GM23338 (cell line): ENCODE measurements around the gene TEDC1. TPM values are rescaled to one million over a fixed set of nuclear protein-coding genes. Genes with fewer than 3 reads are reported as not detected.

Experiments used
- ATAC-seq: fragments of 200-7000 bp; cut with Tn5 transposase; 3 replicates; pipeline ENCODE4 v1.9.1; 2020
- DNase-seq: peaks from one replicate; pipeline ENCODE4 v3.0.0-alpha.2; 2015; ENCODE audit warnings: low spot score
- H2AFZ ChIP-seq: fragments of 200-600 bp; sonication (generic); 2 replicates; pipeline ENCODE4 v1.8.0; 2016; ENCODE audit warnings: antibody characterized with exemption, mild to moderate bottlenecking, moderate library complexity
- H3F3A ChIP-seq: fragments of 200-600 bp; sonication (generic); replicated peaks from 2 replicates; pipeline ENCODE4 v1.8.0; 2017; ENCODE audit warnings: antibody characterized with exemption, mixed run types, low read depth
- H3K27ac ChIP-seq: fragments of 200-600 bp; sonication (generic); 2 replicates; pipeline ENCODE4 v1.6.1; 2016; ENCODE audit warnings: low read depth
- H3K27me3 ChIP-seq: fragments of 200-600 bp; sonication (generic); 2 replicates; pipeline ENCODE4 v1.8.0; 2016; ENCODE audit warnings: mild to moderate bottlenecking, mixed run types, moderate library complexity; ENCODE audit not compliant: insufficient read depth
- H3K36me3 ChIP-seq: fragments of 200-600 bp; sonication (generic); 2 replicates; pipeline ENCODE4 v1.8.0; 2016; ENCODE audit warnings: mild to moderate bottlenecking; ENCODE audit not compliant: insufficient read depth
- H3K4me1 ChIP-seq: fragments of 200-600 bp; sonication (generic); 2 replicates; pipeline ENCODE4 v1.8.0; 2016; ENCODE audit warnings: mild to moderate bottlenecking, moderate library complexity; ENCODE audit not compliant: insufficient read depth
- H3K4me2 ChIP-seq: fragments of 200-600 bp; sonication (generic); 2 replicates; pipeline ENCODE4 v1.7.1; 2017; ENCODE audit warnings: mixed run types
- H3K4me3 ChIP-seq: fragments of 200-600 bp; sonication (generic); 2 replicates; pipeline ENCODE4 v1.6.1; 2016; ENCODE audit warnings: mixed run types
- H3K79me2 ChIP-seq: fragments of 200-600 bp; sonication (generic); replicated peaks from 2 replicates; pipeline ENCODE4 v1.8.0; 2017; ENCODE audit warnings: mild to moderate bottlenecking; ENCODE audit not compliant: insufficient read depth
- H3K9me2 ChIP-seq: fragments of 200-600 bp; sonication (generic); 2 replicates; pipeline ENCODE4 v1.8.0; 2017; ENCODE audit not compliant: insufficient read depth
- H4K20me1 ChIP-seq: fragments of 200-600 bp; sonication (generic); replicated peaks from 2 replicates; pipeline ENCODE4 v1.8.0; 2017; ENCODE audit warnings: mild to moderate bottlenecking; ENCODE audit not compliant: insufficient read depth
- H3K27ac Mint-ChIP-seq: 2 replicates; pipeline ENCODE4 v1.8.0; 2020; ENCODE audit warnings: inconsistent platforms, mild to moderate bottlenecking, moderate library complexity, mixed read lengths
- H3K27me3 Mint-ChIP-seq: 3 replicates; pipeline ENCODE4 v1.8.0; 2022; ENCODE audit warnings: low read depth, mild to moderate bottlenecking, moderate library complexity, mixed read lengths, inconsistent platforms; ENCODE audit not compliant: insufficient read depth, poor library complexity
- H3K36me3 Mint-ChIP-seq: 3 replicates; pipeline ENCODE4 v1.8.0; 2021; ENCODE audit warnings: low read depth, mild to moderate bottlenecking, inconsistent platforms, moderate library complexity, mixed read lengths
- H3K4me1 Mint-ChIP-seq: 3 replicates; pipeline ENCODE4 v1.8.0; 2020; ENCODE audit warnings: mild to moderate bottlenecking, inconsistent platforms, mixed read lengths
- H3K4me3 Mint-ChIP-seq: 3 replicates; pipeline ENCODE4 v1.8.0; 2021; ENCODE audit warnings: moderate library complexity, mild to moderate bottlenecking, inconsistent platforms, mixed read lengths
- H3K9me3 Mint-ChIP-seq: 3 replicates; pipeline ENCODE4 v1.8.0; 2020; ENCODE audit warnings: moderate library complexity, mild to moderate bottlenecking, inconsistent platforms, mixed read lengths
- CREB1 ChIP-seq: fragments of 250-450 bp; sonication (Bioruptor Pico); IDR thresholded peaks from 2 replicates; pipeline ENCODE4 v1.5.0; 2020; ENCODE audit warnings: low read depth, mild to moderate bottlenecking, moderate library complexity
- CTCF ChIP-seq, 2 experiments: fragments of 200-600 bp in 1 of 2; sonication (generic) in 1 of 2; conservative IDR thresholded peaks; 2 replicates each; pipeline versions ENCODE4 v1.5.1 to v1.6.1; 2016 to 2017; ENCODE audit warnings: antibody characterized with exemption in 2 of 2, low read depth in 2 of 2, mild to moderate bottlenecking in 2 of 2, moderate library complexity in 1 of 2
- ETS1 ChIP-seq: IDR thresholded peaks from 2 replicates; pipeline ENCODE4 v1.6.1; 2016; ENCODE audit warnings: antibody characterized with exemption
- EZH2 ChIP-seq: fragments of 200-600 bp; sonication (generic); IDR thresholded peaks from one replicate; pipeline ENCODE4 v1.8.0; 2017; ENCODE audit warnings: antibody characterized with exemption, mild to moderate bottlenecking, low read depth; ENCODE audit not compliant: unreplicated experiment
- EZH2phosphoT487 ChIP-seq: fragments of 200-600 bp; sonication (generic); IDR thresholded peaks from one replicate; pipeline ENCODE4 v1.8.1; 2018; ENCODE audit warnings: antibody characterized with exemption; ENCODE audit not compliant: unreplicated experiment
- JUNB ChIP-seq: IDR thresholded peaks from one replicate; pipeline ENCODE4 v1.6.1; 2016; ENCODE audit warnings: antibody characterized with exemption; ENCODE audit not compliant: unreplicated experiment
- NANOG ChIP-seq: IDR thresholded peaks from 2 replicates; pipeline ENCODE4 v1.6.1; 2016; ENCODE audit warnings: antibody characterized with exemption, borderline replicate concordance
- POLR2AphosphoS5 ChIP-seq: IDR thresholded peaks from 2 replicates; pipeline ENCODE4 v1.6.1; 2016; ENCODE audit warnings: antibody characterized with exemption, low read depth
- REST ChIP-seq: IDR thresholded peaks from one replicate; pipeline ENCODE4 v1.6.1; 2018; ENCODE audit warnings: antibody characterized with exemption; ENCODE audit not compliant: unreplicated experiment
- STAT1 ChIP-seq: IDR thresholded peaks from one replicate; pipeline ENCODE4 v1.6.1; 2016; ENCODE audit warnings: antibody characterized with exemption; ENCODE audit not compliant: unreplicated experiment
- ZNF114 ChIP-seq: fragments of 250-450 bp; sonication (Bioruptor Pico); IDR thresholded peaks from 2 replicates; pipeline ENCODE4 v1.5.0; 2020; ENCODE audit warnings: mild to moderate bottlenecking, moderate library complexity
- ZNF331 ChIP-seq: fragments of 250-450 bp; sonication (Bioruptor Pico); IDR thresholded peaks from 2 replicates; pipeline ENCODE4 v1.5.0; 2020; ENCODE audit warnings: low read depth, mild to moderate bottlenecking, moderate library complexity
- polyA plus RNA-seq: library from polyadenylated mRNA; unstranded; fragments of >200 nt; fragmentation: Nextera tagmentation; extraction: Ambion mirVana; gene quantifications from 2 replicates; pipeline ENCODE4 v1.2.1, GENCODE V29; 2016
- total RNA-seq: library from RNA; depleted of rRNA; stranded (reverse); fragments of >200 nt; shearing (Covaris generic); gene quantifications from 2 replicates; pipeline ENCODE4 v1.2.3, GENCODE V29; 2014
- TF ChIP-seq, protein P1 (sequence below): fragments of 250-450 bp; sonication (Bioruptor Pico); IDR thresholded peaks from 2 replicates; pipeline ENCODE4 v1.5.0; 2020; ENCODE audit warnings: mild to moderate bottlenecking, moderate library complexity

Gene TEDC1
- total and polyA plus RNA-seq, 2 experiments from 2014 or later, result 5.9 to 16.3 TPM

DNA sequence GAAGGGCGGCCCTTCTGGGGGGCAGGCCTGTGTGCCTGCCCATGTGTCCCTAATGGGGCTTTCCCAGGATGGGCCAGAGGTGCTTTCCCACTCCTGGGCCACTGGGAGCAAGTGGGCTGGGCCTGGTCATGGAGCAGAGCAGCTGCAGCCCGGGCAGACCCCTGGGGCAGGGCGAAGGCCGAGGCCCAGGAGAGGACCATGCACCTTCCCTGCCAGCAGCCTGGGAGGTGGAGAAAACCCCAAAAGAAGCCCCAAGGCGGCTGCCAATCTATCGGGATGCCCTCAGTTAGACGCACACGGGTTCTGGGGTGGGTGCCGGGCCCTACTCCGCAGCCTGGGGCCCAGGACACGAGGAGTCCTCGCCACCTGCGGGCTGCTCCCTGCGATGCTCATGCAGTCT is 32.5 kb upstream of the TEDC1 start:
- TF ChIP-seq NANOG (no peak), REST (no peak), ZNF331 (CRISPR knock-in tag) (no peak), ZNF114 (no peak), EZH2phosphoT487 (no peak), CTCF (conservative IDR thresholded peaks at IDR 0.05; ENCODE audit: low read depth in 2 of 2) (no peak), STAT1 (no peak), POLR2AphosphoS5 (no peak), ETS1 (no peak), CREB1 (CRISPR knock-in tag) (no peak), JUNB (no peak), EZH2 (no peak)
- TF ChIP-seq, protein P1, sequence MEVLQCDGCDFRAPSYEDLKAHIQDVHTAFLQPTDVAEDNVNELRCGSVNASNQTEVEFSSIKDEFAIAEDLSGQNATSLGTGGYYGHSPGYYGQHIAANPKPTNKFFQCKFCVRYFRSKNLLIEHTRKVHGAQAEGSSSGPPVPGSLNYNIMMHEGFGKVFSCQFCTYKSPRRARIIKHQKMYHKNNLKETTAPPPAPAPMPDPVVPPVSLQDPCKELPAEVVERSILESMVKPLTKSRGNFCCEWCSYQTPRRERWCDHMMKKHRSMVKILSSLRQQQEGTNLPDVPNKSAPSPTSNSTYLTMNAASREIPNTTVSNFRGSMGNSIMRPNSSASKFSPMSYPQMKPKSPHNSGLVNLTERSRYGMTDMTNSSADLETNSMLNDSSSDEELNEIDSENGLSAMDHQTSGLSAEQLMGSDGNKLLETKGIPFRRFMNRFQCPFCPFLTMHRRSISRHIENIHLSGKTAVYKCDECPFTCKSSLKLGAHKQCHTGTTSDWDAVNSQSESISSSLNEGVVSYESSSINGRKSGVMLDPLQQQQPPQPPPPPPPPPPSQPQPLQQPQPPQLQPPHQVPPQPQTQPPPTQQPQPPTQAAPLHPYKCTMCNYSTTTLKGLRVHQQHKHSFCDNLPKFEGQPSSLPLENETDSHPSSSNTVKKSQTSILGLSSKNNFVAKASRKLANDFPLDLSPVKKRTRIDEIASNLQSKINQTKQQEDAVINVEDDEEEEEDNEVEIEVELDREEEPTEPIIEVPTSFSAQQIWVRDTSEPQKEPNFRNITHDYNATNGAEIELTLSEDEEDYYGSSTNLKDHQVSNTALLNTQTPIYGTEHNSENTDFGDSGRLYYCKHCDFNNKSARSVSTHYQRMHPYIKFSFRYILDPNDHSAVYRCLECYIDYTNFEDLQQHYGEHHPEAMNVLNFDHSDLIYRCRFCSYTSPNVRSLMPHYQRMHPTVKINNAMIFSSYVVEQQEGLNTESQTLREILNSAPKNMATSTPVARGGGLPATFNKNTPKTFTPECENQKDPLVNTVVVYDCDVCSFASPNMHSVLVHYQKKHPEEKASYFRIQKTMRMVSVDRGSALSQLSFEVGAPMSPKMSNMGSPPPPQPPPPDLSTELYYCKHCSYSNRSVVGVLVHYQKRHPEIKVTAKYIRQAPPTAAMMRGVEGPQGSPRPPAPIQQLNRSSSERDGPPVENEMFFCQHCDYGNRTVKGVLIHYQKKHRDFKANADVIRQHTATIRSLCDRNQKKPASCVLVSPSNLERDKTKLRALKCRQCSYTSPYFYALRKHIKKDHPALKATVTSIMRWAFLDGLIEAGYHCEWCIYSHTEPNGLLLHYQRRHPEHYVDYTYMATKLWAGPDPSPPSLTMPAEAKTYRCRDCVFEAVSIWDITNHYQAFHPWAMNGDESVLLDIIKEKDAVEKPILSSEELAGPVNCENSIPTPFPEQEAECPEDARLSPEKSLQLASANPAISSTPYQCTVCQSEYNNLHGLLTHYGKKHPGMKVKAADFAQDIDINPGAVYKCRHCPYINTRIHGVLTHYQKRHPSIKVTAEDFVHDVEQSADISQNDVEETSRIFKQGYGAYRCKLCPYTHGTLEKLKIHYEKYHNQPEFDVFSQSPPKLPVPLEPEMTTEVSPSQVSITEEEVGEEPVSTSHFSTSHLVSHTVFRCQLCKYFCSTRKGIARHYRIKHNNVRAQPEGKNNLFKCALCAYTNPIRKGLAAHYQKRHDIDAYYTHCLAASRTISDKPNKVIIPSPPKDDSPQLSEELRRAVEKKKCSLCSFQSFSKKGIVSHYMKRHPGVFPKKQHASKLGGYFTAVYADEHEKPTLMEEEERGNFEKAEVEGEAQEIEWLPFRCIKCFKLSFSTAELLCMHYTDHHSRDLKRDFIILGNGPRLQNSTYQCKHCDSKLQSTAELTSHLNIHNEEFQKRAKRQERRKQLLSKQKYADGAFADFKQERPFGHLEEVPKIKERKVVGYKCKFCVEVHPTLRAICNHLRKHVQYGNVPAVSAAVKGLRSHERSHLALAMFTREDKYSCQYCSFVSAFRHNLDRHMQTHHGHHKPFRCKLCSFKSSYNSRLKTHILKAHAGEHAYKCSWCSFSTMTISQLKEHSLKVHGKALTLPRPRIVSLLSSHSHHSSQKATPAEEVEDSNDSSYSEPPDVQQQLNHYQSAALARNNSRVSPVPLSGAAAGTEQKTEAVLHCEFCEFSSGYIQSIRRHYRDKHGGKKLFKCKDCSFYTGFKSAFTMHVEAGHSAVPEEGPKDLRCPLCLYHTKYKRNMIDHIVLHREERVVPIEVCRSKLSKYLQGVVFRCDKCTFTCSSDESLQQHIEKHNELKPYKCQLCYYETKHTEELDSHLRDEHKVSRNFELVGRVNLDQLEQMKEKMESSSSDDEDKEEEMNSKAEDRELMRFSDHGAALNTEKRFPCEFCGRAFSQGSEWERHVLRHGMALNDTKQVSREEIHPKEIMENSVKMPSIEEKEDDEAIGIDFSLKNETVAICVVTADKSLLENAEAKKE (CRISPR knock-in tag), result no peak
- H3K9me2 ChIP-seq, result no peaks in the 10 kb centered on the region
- H3K4me3 Mint-ChIP-seq, result no peak overlapping the region
- H3F3A ChIP-seq, result 0 out of 2 replicates have a peak, but pooled peaks cover 7% of the 10 kb centered on the region
- H3K27ac Mint-ChIP-seq, result no peak overlapping the region
- H3K36me3 Mint-ChIP-seq, result peaks cover 42% of the 10 kb centered on the region
- no peaks in the 10 kb centered on the region for H3K4me1 Mint-ChIP-seq
- H3K27ac ChIP-seq, result no peak overlapping the region; the same call in 1 of the 2 replicates
- H3K9me3 Mint-ChIP-seq, result no peaks in the 10 kb centered on the region; the same call in 2 of the 3 replicates
- ATAC-seq (no peak; the same call in 2 of the 3 replicates), DNase-seq (no peak)
- no peaks in the 10 kb centered on the region for H3K4me1 ChIP-seq
- H3K27me3 ChIP-seq, result no peaks in the 10 kb centered on the region
- H3K4me3 ChIP-seq, result no peak overlapping the region
- 0 out of 2 replicates have a peak, but pooled peaks cover 3% of the 10 kb centered on the region for H3K36me3 ChIP-seq
- H2AFZ ChIP-seq, result no peak overlapping the region
- peaks cover 8% of the 10 kb centered on the region; the same call in 1 of the 2 replicates for H4K20me1 ChIP-seq
- peaks cover 13% of the 10 kb centered on the region for H3K27me3 Mint-ChIP-seq
- no peak overlapping the region for H3K4me2 ChIP-seq
- no peaks in the 10 kb centered on the region for H3K79me2 ChIP-seq
